ENCODE results near the gene GPR156.

- TF ChIP-seq CTCF (IDR thresholded peaks at IDR 0.05; ENCODE audit: low read length) (no peak), EZH2 (IDR thresholded peaks at IDR 0.05; ENCODE audit: borderline replicate concordance, low read length) (no peak)
Observed at GRCh38 chr3:120272286-120272685, 12.7 kb downstream of the GPR156 start.

Data from OCI-LY1 (cell line).